Measurements from ENCODE around the gene NONO. TPM values are rescaled to one million over a fixed set of nuclear protein-coding genes. Genes with fewer than 3 reads are reported as not detected.

Gene NONO, protein sequence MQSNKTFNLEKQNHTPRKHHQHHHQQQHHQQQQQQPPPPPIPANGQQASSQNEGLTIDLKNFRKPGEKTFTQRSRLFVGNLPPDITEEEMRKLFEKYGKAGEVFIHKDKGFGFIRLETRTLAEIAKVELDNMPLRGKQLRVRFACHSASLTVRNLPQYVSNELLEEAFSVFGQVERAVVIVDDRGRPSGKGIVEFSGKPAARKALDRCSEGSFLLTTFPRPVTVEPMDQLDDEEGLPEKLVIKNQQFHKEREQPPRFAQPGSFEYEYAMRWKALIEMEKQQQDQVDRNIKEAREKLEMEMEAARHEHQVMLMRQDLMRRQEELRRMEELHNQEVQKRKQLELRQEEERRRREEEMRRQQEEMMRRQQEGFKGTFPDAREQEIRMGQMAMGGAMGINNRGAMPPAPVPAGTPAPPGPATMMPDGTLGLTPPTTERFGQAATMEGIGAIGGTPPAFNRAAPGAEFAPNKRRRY
- 443 and 478 TPM in 2 replicates for total RNA-seq

DNA sequence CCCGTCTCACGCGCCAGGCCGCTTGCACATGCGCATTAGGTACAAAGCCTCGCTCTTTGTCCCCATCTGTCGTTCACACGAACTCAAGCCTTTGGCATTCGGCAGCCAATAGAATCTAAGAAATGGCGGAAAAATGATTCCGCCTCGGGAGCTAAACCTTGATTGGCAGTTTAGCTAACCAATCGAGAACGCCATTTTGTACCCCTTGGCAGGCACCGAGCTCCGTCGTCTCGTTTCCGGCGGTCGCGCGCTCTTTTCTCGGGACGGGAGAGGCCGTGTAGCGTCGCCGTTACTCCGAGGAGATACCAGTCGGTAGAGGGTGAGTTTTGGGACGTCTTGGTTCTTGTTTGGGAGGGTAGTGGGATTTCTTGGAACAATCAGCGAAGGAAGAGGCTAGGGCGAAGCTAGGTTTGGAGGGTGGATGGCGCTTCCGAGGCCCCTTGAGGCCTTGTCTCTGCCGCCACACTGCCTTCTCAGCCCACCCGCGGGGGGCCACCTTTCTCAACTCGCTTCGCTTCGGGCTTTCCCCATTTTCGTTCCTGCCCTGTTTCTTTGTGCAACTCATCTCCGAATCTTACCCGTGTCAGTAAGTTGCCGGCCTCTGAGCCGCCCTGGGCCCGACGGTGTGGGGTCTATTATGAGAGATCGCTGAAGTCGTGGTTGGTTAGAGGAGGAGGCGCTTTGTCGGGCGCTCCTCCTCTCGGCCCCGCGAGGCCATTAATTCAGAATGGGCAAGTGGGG lies at the start of gene NONO:
Gene NONO, plus strand, starts transcription at position 233 of the 741 bp plus-strand sequence. CDS start 7,003 bp downstream, outside the sequence.
- Histone ChIP-seq H3K4me1 (ENCODE audit: insufficient read depth, low read length) (peaks cover 8% of the 10 kb centered on the region), H3K79me2 (ENCODE audit: insufficient read depth, low read length) (peaks cover 48% of the 10 kb centered on the region), H3K4me2 (ENCODE audit: insufficient read depth, low read length) (peak within 1 kb of the TSS; percentile 91), H2AFZ (ENCODE audit: low read length) (peak within 1 kb of the TSS; percentile 82), H3K27me3 (ENCODE audit: insufficient read depth, low read length) (no peaks in the 10 kb centered on the region), H4K20me1 (ENCODE audit: insufficient read depth, low read length) (peaks cover 9% of the 10 kb centered on the region), H3K27ac (ENCODE audit: low read depth, low read length) (peak within 1 kb of the TSS; percentile 85), H3K9me3 (ENCODE audit: low read depth, low read length) (no peaks in the 10 kb centered on the region), H3K4me3 (ENCODE audit: insufficient read depth, low read length) (peak within 1 kb of the TSS; percentile 86), H3K36me3 (ENCODE audit: insufficient read depth, low read length) (peaks cover 6% of the 10 kb centered on the region)
- TF ChIP-seq, protein P1, sequence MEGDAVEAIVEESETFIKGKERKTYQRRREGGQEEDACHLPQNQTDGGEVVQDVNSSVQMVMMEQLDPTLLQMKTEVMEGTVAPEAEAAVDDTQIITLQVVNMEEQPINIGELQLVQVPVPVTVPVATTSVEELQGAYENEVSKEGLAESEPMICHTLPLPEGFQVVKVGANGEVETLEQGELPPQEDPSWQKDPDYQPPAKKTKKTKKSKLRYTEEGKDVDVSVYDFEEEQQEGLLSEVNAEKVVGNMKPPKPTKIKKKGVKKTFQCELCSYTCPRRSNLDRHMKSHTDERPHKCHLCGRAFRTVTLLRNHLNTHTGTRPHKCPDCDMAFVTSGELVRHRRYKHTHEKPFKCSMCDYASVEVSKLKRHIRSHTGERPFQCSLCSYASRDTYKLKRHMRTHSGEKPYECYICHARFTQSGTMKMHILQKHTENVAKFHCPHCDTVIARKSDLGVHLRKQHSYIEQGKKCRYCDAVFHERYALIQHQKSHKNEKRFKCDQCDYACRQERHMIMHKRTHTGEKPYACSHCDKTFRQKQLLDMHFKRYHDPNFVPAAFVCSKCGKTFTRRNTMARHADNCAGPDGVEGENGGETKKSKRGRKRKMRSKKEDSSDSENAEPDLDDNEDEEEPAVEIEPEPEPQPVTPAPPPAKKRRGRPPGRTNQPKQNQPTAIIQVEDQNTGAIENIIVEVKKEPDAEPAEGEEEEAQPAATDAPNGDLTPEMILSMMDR (IDR thresholded peaks at IDR 0.05; ENCODE audit: extremely low read depth, low read depth, low read length) = peak; percentile 16
- DNase-seq (ENCODE audit: insufficient read length, low spot score, missing footprints) = peak; percentile 88

DNA sequence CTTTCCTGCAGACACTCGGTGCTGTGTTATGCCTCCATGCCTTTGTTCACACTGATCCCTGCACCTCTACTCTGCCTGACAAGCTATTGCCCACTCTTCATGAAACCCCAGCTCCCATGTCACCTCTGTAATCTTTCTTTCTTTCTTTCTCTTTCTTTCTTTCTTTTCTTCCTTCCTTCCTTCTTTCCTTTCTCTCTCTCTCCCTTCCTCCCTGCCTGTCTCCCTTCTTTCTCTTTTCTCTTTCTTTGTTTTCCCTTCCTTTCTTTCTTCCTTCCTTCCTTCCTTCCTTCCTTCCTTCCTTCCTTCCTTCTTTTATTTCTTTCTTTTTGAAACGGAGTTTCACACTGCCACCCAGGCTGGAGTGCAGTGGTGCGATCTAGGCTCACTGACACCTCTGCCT lies 48.0 kb upstream of the NONO start:
- no peaks in the 10 kb centered on the region for H3K4me1 ChIP-seq (ENCODE audit: insufficient read depth, low read length)
- no peaks in the 10 kb centered on the region for H3K27me3 ChIP-seq (ENCODE audit: insufficient read depth, low read length)
- H4K20me1 ChIP-seq (ENCODE audit: insufficient read depth, low read length) = no peaks in the 10 kb centered on the region
- no peak overlapping the region for H3K27ac ChIP-seq (ENCODE audit: low read depth, low read length)
- TF ChIP-seq, protein P1 (IDR thresholded peaks at IDR 0.05; ENCODE audit: extremely low read depth, low read depth, low read length) = no peak
- no peak overlapping the region for H3K4me2 ChIP-seq (ENCODE audit: insufficient read depth, low read length)
- no peak overlapping the region for H2AFZ ChIP-seq (ENCODE audit: low read length)
- no peaks in the 10 kb centered on the region for H3K9me3 ChIP-seq (ENCODE audit: low read depth, low read length)
- no peak overlapping the region for H3K4me3 ChIP-seq (ENCODE audit: insufficient read depth, low read length)
- H3K79me2 ChIP-seq (ENCODE audit: insufficient read depth, low read length) = no peaks in the 10 kb centered on the region
- H3K36me3 ChIP-seq (ENCODE audit: insufficient read depth, low read length) = no peaks in the 10 kb centered on the region
- DNase-seq (ENCODE audit: insufficient read length, low spot score, missing footprints) = no peak

DNA sequence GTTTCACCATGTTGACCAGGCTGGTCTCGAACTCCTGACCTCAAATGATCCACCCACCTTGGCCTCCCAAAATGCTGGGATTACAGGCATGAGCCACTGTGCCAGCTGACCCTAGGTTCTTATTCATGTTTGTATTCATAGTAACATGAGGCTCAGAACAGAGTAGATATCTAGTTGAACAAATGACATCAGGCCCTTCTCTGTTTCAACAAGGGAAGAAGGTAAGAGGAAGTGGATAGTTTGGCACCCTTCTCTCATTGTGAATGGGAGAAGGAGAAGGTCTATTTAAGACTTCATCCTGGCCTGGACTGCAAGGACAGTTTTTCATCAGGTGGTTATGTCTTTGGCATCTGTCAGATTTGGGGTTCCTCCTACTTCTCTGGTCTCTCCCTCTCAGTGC lies 46.6 kb upstream of the NONO start:
- Histone ChIP-seq H3K4me3 (ENCODE audit: insufficient read depth, low read length) (no peak overlapping the region), H3K9me3 (ENCODE audit: low read depth, low read length) (no peaks in the 10 kb centered on the region), H4K20me1 (ENCODE audit: insufficient read depth, low read length) (no peaks in the 10 kb centered on the region), H2AFZ (ENCODE audit: low read length) (no peak overlapping the region), H3K4me2 (ENCODE audit: insufficient read depth, low read length) (no peak overlapping the region), H3K79me2 (ENCODE audit: insufficient read depth, low read length) (no peaks in the 10 kb centered on the region), H3K27ac (ENCODE audit: low read depth, low read length) (no peak overlapping the region), H3K36me3 (ENCODE audit: insufficient read depth, low read length) (peaks cover 2% of the 10 kb centered on the region), H3K27me3 (ENCODE audit: insufficient read depth, low read length) (no peaks in the 10 kb centered on the region), H3K4me1 (ENCODE audit: insufficient read depth, low read length) (no peaks in the 10 kb centered on the region)
- TF ChIP-seq, protein P1 (IDR thresholded peaks at IDR 0.05; ENCODE audit: extremely low read depth, low read depth, low read length) = no peak
- no peak for DNase-seq (ENCODE audit: insufficient read length, low spot score, missing footprints)

DNA sequence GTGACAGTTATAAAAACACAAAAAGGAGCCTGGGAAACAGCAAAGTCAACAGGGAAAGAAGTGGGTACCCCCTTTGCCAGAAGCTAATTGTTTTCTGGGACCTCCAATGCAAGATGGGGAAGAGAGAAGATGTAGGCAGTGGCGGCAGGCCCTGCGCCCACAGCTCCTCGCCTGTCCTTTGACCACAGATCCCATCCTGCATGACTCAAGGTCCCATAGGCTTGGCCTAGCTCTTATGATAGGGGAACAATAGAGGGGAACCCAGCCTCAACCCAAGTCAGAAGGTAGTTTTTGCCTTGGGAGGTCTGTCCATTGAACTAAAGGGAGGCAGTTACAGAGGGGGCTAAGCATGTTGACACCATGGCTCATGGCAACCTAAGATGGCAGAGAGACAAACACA lies 43.7 kb upstream of the NONO start:
- Histone ChIP-seq H2AFZ (ENCODE audit: low read length) (no peak overlapping the region), H3K4me2 (ENCODE audit: insufficient read depth, low read length) (no peak overlapping the region), H3K36me3 (ENCODE audit: insufficient read depth, low read length) (peaks cover 19% of the 10 kb centered on the region), H3K27me3 (ENCODE audit: insufficient read depth, low read length) (no peaks in the 10 kb centered on the region), H3K9me3 (ENCODE audit: low read depth, low read length) (no peaks in the 10 kb centered on the region), H3K27ac (ENCODE audit: low read depth, low read length) (no peak overlapping the region), H3K4me1 (ENCODE audit: insufficient read depth, low read length) (no peaks in the 10 kb centered on the region), H3K79me2 (ENCODE audit: insufficient read depth, low read length) (no peaks in the 10 kb centered on the region), H4K20me1 (ENCODE audit: insufficient read depth, low read length) (peaks cover 2% of the 10 kb centered on the region), H3K4me3 (ENCODE audit: insufficient read depth, low read length) (no peak overlapping the region)
- TF ChIP-seq, protein P1 (IDR thresholded peaks at IDR 0.05; ENCODE audit: extremely low read depth, low read depth, low read length) = no peak
- DNase-seq (ENCODE audit: insufficient read length, low spot score, missing footprints) = peak; percentile 18
